SH-SY5Y (cell line): ENCODE results near the gene C15orf62.

ENCODE experiments used
- GATA2 ChIP-seq: IDR thresholded peaks from 2 replicates; pipeline ENCODE4 v1.6.1; 2011; ENCODE audit warnings: mild to moderate bottlenecking, low read depth, low read length
- GATA3 ChIP-seq: IDR thresholded peaks from 2 replicates; pipeline ENCODE4 v1.6.1; 2011; ENCODE audit warnings: low read depth, mild to moderate bottlenecking, low read length, moderate library complexity

- no peak for TF ChIP-seq GATA3
- no peak for TF ChIP-seq GATA2
Observed at GRCh38 chr15:40766194-40766815, 3.5 kb upstream of the C15orf62 start.
